BE2C (cell line): ENCODE data around the gene MVB12B.
A peak's percentile ranks its signal among the peaks of the same experiment; 100 is the strongest.

ENCODE experiments used
- DNase-seq: peaks from one replicate; pipeline ENCODE4 v3.0.0-alpha.2; 2020
- H3K27me3 ChIP-seq: fragments of 250-450 bp; sonication (Bioruptor Pico); 2 replicates; pipeline ENCODE4 v1.5.1; 2020; ENCODE audit warnings: mild to moderate bottlenecking
- H3K36me3 ChIP-seq: fragments of 250-450 bp; sonication (Bioruptor Pico); 2 replicates; pipeline ENCODE4 v1.5.1; 2020; ENCODE audit warnings: mild to moderate bottlenecking
- H3K4me1 ChIP-seq: fragments of 250-450 bp; sonication (Bioruptor Pico); 2 replicates; pipeline ENCODE4 v1.5.1; 2020
- H3K4me3 ChIP-seq: 2 replicates; pipeline ENCODE4 v1.5.1; 2011; ENCODE audit warnings: low read depth, low read length
- H3K9me3 ChIP-seq: fragments of 250-450 bp; sonication (Bioruptor Pico); 2 replicates; pipeline ENCODE4 v1.5.1; 2020
- TF ChIP-seq, protein P1 (sequence below): IDR thresholded peaks from 2 replicates; pipeline ENCODE4 v1.5.1; 2012; ENCODE audit warnings: mild to moderate bottlenecking, low read depth, low read length

The MVB12B gene

DNA sequence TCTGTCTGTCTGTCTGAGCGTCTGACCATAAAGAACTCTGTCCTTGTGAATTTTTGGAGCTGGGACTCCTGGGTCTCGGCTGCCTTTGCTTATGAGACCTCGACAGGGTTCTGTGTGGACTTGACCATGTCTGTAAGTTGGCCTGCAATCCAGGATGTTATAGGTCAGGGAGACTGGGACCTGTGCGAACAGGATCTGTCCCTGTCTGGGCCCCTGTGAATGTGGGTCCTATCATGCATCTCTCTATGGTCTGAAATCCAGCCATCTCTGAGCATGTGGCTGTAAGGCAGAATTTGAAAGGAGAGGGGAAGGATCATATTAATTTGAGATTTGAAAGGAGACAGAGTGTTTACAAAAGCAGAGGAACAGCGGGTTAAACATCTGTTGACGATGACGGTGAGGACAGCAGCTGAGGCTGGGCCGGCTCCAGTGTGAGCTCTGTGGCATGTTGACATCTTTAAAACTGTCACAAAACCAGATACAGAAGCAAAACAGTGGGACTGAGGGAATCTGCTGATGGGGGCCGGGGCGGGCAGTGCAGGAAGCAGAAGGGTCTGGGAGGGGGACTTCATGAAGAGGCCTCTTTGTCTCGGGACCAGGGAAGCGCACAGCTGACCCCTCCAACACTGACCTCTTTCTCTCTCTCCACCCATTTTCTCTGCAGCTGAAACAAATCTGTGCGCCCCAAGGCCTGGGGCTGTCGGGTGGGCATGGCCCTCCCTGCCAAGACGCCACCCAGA lies 19.1 kb upstream of the MVB12B start:
- DNase-seq = no peak
- no peaks in the 10 kb centered on the region for H3K36me3 ChIP-seq
- no peaks in the 10 kb centered on the region for H3K4me1 ChIP-seq
- TF ChIP-seq, protein P1, sequence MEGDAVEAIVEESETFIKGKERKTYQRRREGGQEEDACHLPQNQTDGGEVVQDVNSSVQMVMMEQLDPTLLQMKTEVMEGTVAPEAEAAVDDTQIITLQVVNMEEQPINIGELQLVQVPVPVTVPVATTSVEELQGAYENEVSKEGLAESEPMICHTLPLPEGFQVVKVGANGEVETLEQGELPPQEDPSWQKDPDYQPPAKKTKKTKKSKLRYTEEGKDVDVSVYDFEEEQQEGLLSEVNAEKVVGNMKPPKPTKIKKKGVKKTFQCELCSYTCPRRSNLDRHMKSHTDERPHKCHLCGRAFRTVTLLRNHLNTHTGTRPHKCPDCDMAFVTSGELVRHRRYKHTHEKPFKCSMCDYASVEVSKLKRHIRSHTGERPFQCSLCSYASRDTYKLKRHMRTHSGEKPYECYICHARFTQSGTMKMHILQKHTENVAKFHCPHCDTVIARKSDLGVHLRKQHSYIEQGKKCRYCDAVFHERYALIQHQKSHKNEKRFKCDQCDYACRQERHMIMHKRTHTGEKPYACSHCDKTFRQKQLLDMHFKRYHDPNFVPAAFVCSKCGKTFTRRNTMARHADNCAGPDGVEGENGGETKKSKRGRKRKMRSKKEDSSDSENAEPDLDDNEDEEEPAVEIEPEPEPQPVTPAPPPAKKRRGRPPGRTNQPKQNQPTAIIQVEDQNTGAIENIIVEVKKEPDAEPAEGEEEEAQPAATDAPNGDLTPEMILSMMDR = no peak
- no peak overlapping the region for H3K4me3 ChIP-seq
- H3K27me3 ChIP-seq = no peaks in the 10 kb centered on the region
- no peaks in the 10 kb centered on the region for H3K9me3 ChIP-seq

DNA sequence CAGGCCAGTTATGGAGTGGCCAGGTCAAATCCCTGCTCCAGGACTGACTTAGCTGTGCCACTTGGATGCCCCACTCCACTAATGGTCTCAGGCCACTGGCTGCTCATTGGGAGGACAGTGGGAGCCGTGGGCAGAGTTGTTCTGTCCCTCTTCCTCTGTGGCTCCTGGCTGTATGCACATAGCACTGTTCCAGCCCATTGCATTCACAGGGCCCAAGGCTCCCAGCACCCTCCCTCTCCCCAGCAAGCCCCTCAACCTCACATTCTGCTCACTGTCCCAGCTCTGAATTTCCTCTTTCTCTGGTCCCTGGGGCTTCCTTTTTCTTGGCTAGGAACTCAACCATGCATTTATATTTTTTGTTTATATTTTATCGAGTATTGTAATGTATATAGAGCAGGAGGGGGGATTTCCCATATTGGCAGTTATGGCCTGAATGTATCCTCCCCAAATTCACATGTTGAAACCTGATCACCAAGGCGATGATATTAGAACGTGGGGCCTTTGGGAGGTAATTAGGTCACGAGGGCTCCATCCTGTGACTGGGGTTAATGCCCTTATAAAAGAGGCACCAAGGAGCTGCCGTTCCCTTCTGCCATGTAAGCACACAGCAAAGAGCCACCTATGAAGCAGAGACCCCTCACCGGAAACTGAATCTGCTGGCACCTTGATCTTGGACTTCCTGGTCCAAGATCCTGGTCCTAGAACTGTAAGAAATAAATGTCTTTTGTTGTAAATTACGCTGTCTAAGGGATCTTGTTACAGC lies 17.0 kb upstream of the MVB12B start:
- Histone ChIP-seq H3K9me3 (no peaks in the 10 kb centered on the region), H3K4me1 (no peaks in the 10 kb centered on the region), H3K4me3 (no peak overlapping the region), H3K27me3 (no peaks in the 10 kb centered on the region), H3K36me3 (no peaks in the 10 kb centered on the region)
- TF ChIP-seq, protein P1 = no peak
- DNase-seq = no peak

DNA sequence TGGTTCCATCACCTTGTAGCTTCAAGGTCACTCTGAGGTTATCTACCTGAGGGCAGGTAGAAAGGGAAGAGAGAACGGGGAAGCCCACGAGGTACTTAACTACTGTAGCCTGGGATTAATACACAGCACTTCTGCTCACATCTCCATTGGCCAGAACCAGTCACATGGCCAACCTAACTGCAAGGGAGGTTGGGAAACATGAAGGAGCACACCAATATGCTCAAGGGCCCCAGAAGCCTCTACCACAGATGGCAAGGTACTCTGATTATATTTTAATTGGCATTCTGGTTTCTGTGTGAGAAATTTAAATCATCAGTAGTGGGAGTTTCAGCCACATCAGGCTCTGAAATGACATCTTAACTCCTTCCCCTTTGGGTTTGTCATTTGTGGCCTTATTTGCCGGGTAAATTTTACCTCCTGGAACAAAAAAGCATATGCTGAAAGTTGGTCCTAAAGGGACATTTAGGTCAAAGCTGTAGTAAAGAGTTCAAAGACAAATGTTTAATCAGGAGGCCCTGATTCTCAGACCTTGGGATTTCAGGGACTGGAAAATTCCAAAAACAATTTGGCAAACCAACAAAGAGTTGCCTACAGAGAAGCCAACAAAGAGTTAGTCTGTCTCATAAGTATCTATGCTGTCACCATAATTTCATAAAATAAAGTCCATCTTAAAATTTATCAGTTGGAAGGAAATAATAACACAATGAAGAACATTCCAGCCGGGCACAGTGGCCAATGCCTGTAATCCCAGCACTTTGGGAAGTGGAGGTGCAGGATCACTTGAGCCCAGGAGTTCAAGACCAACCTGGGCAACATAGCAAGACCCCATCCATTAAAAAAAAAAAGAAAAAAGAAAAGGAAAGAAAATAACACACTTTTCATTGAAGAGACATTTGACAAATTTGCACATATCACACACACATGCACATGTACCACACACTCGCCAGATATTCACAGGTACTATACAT lies 13.8 kb upstream of the MVB12B start:
- H3K9me3 ChIP-seq = no peaks in the 10 kb centered on the region
- TF ChIP-seq, protein P1 = no peak
- no peaks in the 10 kb centered on the region for H3K36me3 ChIP-seq
- H3K4me1 ChIP-seq = no peaks in the 10 kb centered on the region
- no peaks in the 10 kb centered on the region for H3K27me3 ChIP-seq
- no peak for DNase-seq
- no peak overlapping the region for H3K4me3 ChIP-seq

DNA sequence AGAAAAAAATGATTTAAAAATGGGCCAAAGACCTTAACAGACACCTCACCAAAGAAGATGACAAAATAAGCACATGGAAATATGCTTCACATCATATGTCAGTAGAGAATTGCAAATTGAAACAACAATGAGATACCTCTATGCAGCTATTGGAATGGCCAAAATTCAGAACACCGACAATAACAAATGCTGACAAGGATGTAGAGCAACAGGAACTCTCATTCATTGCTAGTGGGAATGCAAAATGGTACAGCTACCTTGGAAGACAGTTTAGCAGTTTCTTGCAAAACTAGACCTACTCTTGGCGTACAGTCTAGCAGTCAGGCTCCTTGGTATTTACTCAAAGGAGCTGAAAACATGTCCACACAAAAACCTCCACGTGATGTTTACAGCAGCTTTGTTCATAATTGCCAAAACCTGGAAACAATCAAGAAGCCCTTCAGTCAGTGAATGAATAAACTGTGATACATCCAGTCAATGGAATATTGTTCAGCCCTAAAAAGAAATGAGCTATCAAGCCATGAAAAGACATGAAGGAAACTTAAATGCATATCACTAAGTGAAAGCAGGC lies 10.5 kb upstream of the MVB12B start:
- H3K9me3 ChIP-seq = no peaks in the 10 kb centered on the region
- no peaks in the 10 kb centered on the region for H3K36me3 ChIP-seq
- H3K27me3 ChIP-seq = no peaks in the 10 kb centered on the region
- DNase-seq = no peak
- TF ChIP-seq, protein P1 = no peak
- H3K4me1 ChIP-seq = no peaks in the 10 kb centered on the region
- H3K4me3 ChIP-seq = no peak overlapping the region

DNA sequence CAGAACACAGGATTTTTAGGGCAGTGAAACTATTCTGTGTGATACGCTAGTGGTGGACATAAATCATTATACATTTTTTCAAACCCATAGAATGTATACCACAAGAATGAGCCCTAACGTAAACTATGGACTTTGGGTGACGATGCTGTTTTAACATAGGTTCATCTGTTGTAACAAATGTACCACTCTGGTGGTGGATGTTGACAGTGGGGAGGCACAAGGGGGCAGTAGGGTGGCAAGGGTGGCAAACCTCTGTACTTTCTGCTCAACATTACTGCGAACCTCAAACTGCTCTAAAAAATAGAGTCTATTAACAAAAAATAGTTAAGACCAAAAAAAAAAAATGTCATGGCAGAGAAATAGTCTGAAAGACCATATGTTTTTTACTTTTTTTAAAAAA lies 9.1 kb upstream of the MVB12B start:
- Histone ChIP-seq H3K9me3 (no peaks in the 10 kb centered on the region), H3K4me3 (no peak overlapping the region), H3K4me1 (no peaks in the 10 kb centered on the region), H3K27me3 (no peaks in the 10 kb centered on the region), H3K36me3 (no peaks in the 10 kb centered on the region)
- no peak for DNase-seq
- TF ChIP-seq, protein P1 = peak; percentile 34
